Measurements from ENCODE around the gene ALKBH3.
A peak's percentile ranks its signal among the peaks of the same experiment; 100 is the strongest.

ALKBH3 gene

GRCh38 chr11:43923406-43924111 lies 42.9 kb downstream of the ALKBH3 start:
- DNase-seq: peak; percentile 75

GRCh38 chr11:43924112-43924855 lies 43.7 kb downstream of the ALKBH3 start:
- no peak for DNase-seq

- no peak for DNase-seq
These were observed 44.7 kb downstream of the ALKBH3 start for GRCh38 chr11:43925063-43925931.

GRCh38 chr11:43925932-43926505 lies 45.4 kb downstream of the ALKBH3 start:
- DNase-seq: no peak

GRCh38 chr11:43927070-43927469 lies 46.4 kb downstream of the ALKBH3 start:
- no peak for DNase-seq

GRCh38 chr11:43927925-43928707 lies 47.5 kb downstream of the ALKBH3 start:
- DNase-seq: no peak

GRCh38 chr11:43928721-43929120 lies 48.1 kb downstream of the ALKBH3 start:
- no peak for DNase-seq

- DNase-seq: no peak
These were observed 50.5 kb downstream of the ALKBH3 start for GRCh38 chr11:43930868-43931716.

GRCh38 chr11:43931717-43932039 lies 51.0 kb downstream of the ALKBH3 start:
- no peak for DNase-seq

GRCh38 chr11:43933226-43933607 lies 52.6 kb downstream of the ALKBH3 start:
- no peak for DNase-seq

GRCh38 chr11:43933608-43934551 lies 53.2 kb downstream of the ALKBH3 start:
- DNase-seq: peak; percentile 74

- DNase-seq: no peak
These were observed 54.2 kb downstream of the ALKBH3 start for GRCh38 chr11:43934601-43935423.

- no peak for DNase-seq
These were observed 54.9 kb downstream of the ALKBH3 start for GRCh38 chr11:43935424-43935979.

GRCh38 chr11:43936076-43936475 lies 55.4 kb downstream of the ALKBH3 start:
- no peak for DNase-seq

GRCh38 chr11:43937434-43938411 lies 57.1 kb downstream of the ALKBH3 start:
- DNase-seq: no peak

- no peak for DNase-seq
These were observed 60.8 kb downstream of the ALKBH3 start for GRCh38 chr11:43941257-43941994.

Data from left hindlimb (tissue), 1 donor.